CD4-positive, alpha-beta T cell treated with Interleukin-6 at 100 ng/mL for 8 hours (primary cell): ENCODE measurements around the gene DDX20.
"Not testable (repeated sequence)": the region's sequence is repeated elsewhere in the genome, so short reads cannot be mapped to it uniquely, and the experiment has no call there.

Experiments used
- DNase-seq: peaks from one replicate; pipeline ENCODE4 v3.0.0-alpha.2; 2020; ENCODE audit warnings: mixed read lengths, low spot score

The DDX20 gene

GRCh38 chr1:111733183-111733991, 22.3 kb upstream of the DDX20 start:
- DNase-seq, result no peak

GRCh38 chr1:111733992-111734341, 21.7 kb upstream of the DDX20 start:
- DNase-seq, result no peak

DNA sequence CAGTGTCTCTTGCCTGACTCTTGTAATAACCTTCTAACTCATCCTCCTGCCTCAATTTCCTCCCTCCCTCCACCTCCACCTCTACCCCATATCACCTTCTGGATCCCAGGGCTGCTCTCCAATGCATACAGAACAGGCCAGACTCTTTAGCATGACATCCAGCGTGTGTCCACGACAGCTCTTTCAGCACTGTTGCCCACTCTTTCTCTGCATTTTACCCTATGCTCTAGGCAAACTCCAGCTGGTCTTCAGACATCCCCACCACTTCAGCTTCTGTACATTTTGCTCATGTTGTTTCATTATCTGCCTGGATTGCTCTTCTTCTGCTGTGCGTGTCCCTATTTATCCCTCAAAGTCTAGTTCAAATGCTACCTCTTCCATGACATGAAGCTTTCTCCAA, 21.3 kb upstream of the DDX20 start:
- DNase-seq, result no peak

- DNase-seq, result no peak
These were observed 20.8 kb upstream of the DDX20 start for GRCh38 chr1:111734856-111735255.

- DNase-seq, result no peak
These were observed 20.4 kb upstream of the DDX20 start for GRCh38 chr1:111735321-111735720.

DNA sequence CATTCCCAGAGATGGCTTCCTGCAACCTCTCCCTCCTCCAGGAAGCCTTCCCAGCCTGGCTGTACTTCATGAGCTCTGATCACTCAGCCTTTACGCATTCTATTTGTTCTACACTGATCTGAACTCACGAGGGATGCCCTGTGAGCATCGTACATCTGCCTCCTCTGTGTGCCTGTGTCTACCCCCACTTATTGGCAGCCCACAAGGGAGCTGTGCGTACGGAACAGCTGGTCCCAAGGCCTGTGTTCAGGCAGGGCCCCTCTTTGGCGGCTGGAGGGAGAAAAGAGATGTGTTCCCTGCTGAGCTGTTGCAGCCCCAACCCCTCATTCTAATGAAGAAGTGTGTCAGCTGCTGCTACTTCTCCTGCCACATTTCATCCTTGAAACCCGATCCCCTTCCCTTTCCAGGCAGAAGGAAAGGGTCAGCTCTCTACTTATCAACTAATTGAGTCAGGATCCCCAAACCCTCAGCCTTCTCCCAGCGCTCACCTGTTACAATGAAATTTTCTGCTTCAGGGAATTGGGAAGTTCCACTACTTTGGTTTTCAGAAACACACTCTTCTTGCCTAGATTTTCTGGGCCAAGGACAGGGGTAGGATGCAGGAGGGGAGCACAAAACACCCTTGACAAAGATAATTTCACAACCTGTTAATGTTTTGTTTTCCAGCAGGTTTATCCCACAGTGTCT, 19.7 kb upstream of the DDX20 start:
- DNase-seq, result no peak

DNA sequence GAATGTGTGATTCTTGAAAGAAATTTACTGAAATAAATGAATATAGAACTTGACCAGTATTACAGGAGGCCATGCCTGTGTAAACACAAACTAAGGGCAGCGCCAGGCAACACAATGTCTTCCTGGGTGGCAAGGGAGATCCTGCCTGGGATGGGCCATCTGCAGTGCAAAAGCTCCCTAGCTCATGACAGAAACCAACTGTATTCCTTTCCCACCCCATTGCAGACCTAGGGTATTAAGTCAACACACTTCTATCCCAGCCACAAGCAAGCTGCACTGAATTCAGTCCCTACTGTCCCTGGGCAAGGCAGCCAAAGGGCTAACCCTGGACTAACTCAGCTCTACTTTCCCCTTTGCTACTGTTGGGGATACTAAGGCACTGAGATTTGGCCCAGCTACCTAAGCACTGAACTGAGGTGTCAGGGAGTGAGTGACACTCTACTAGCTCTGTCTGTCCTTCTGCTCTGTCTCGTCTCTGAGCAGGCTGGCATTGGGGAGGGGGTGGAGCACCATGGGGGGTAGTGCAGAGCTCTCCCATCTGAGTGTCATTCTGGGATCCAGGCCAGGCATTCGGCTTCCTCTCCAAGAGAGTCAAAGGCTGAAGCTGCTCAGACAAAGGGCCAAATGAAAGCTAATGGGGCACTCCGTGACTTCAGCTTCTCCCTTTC, 19.0 kb upstream of the DDX20 start:
- no peak for DNase-seq

GRCh38 chr1:111737216-111738132, 18.2 kb upstream of the DDX20 start:
- no peak for DNase-seq

GRCh38 chr1:111738133-111738435, 17.6 kb upstream of the DDX20 start:
- DNase-seq, result no peak

- peak; percentile 21 for DNase-seq
These were observed 17.1 kb upstream of the DDX20 start for GRCh38 chr1:111738436-111739193.

GRCh38 chr1:111739194-111739924, 16.3 kb upstream of the DDX20 start, which contains the start of gene INKA2:
Gene INKA2, minus strand, starts transcription at chr1:111739395. Its CDS starts 153 bp downstream, at chr1:111739242.
- peak; percentile 65 for DNase-seq

DNA sequence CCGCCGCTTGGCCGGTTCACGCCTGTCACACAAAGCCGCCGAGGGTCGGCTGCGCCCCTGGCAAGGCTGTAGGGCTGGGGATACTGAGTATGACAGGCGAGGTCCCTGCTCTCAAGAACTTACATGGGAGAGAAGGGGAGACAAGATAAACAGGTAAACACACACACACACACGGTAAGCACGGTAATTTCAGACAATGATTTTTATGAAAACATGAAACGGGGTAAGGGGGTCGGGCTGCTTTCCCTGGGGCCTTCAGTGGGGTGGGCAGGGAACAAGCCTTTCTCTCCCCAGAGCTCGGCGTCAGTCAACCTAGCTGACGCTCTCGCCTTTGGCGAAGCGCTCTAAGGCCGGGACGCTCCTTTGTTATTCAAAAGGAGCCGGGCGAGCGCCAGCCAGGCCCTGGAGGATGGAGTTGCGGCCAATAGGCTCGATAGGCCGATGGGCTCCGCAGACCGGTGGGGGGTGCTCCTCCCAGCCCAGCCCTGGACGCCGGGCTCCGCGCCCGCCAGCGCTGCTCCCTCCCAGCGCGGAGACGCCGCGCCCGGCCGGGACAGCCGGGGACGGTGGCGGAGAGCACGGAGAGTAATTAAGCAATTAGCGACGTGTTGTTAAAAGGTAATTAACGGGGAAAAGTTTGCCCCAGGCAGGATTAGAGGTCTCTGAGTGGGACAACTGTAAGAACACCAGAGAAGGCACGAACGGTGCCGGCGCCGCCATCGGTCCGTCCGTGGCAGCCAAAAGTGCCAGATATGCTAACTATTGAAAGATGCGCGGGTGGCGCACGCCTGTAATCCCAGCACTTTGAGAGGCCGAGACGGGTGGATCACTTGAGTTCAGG, 15.6 kb upstream of the DDX20 start:
- DNase-seq, result no peak

- DNase-seq, result not testable (repeated sequence)
These were observed 13.4 kb upstream of the DDX20 start for GRCh38 chr1:111742292-111742691.

- no peak for DNase-seq
These were observed 12.7 kb upstream of the DDX20 start for GRCh38 chr1:111742938-111743549.

DNA sequence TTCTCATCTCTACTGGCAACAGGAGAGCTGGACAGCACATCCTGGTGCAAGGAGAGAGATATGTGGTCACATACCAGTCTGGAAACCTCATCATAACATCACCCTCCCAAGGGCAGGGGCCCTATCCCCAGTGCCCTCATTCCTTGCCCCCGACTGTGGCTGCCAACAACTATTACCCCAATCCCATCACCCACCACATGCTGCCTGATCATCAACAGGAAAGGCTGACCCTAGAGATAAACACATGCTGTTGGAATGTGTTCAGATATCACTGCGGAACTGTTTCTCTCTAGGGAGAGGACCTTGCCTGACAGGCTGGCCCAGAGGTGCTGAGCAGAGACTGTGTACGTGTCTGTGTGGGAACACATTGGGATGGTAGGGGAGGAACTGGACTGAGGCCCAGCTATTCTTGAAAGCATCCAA, 12.0 kb upstream of the DDX20 start:
- no peak for DNase-seq

- no peak for DNase-seq
These were observed 9.8 kb upstream of the DDX20 start for GRCh38 chr1:111745675-111746613.

DNA sequence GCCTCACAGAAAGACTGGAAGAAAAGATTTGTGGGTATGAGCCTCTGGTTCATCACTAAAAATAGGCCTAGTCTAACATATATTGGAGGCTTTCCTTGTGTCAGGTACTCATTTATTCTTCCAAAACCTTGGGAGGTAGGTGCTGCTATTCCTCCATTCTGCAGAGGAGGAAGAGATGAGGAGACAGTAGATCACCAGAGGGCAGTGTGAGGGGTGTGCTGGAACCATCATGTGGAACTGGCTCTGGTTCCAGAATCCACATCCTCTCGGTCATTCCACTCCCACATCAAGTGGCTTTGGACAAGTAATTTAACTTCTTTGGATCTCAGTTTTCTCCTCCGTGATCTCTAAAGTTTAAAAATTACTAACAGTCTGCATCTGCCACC, 9.1 kb upstream of the DDX20 start:
- DNase-seq, result no peak

- peak; percentile 77 for DNase-seq
These were observed 8.4 kb upstream of the DDX20 start for GRCh38 chr1:111747282-111747734.
